Liver (tissue), 9 donors: Measurements from ENCODE around the gene CATSPERB. TPM values are rescaled to one million over a fixed set of nuclear protein-coding genes. Genes with fewer than 3 reads are reported as not detected.
"Not testable (repeated sequence)": the region's sequence is repeated elsewhere in the genome, so short reads cannot be mapped to it uniquely, and the experiment has no call there.

ENCODE experiments used
- DNase-seq: peaks from one replicate; pipeline ENCODE4 v3.0.0-alpha.2; 2017; ENCODE audit warnings: low spot score
- H3K27ac ChIP-seq, 2 donors: one replicate each; pipeline ENCODE4 v1.7.0; 2013; ENCODE audit warnings: inconsistent platforms in 2 of 2, low read length in 2 of 2, control low read depth in 1 of 2, low read depth in 1 of 2, mild to moderate bottlenecking in 1 of 2
- H3K27me3 ChIP-seq, 4 donors: one replicate each; pipeline versions ENCODE4 v1.6.1 to v1.7.0; 2013; ENCODE audit warnings: low read length in 3 of 4, inconsistent platforms in 1 of 4, mild to moderate bottlenecking in 1 of 4, moderate library complexity in 1 of 4; ENCODE audit not compliant: control insufficient read depth in 4 of 4, insufficient read depth in 4 of 4
- H3K36me3 ChIP-seq, 4 donors: one replicate each; pipeline versions ENCODE4 v1.6.1 to v1.7.0; 2013; ENCODE audit warnings: low read length in 3 of 4, mild to moderate bottlenecking in 3 of 4, low read depth in 1 of 4, moderate library complexity in 1 of 4; ENCODE audit not compliant: control insufficient read depth in 4 of 4, insufficient read depth in 3 of 4
- H3K4me1 ChIP-seq, 4 donors: one replicate each; pipeline versions ENCODE4 v1.6.1 to v1.7.0; 2013; ENCODE audit warnings: low read length in 3 of 4, mild to moderate bottlenecking in 3 of 4, moderate library complexity in 1 of 4; ENCODE audit not compliant: control insufficient read depth in 4 of 4, insufficient read depth in 4 of 4
- H3K4me3 ChIP-seq, 3 donors: one replicate each; pipeline versions ENCODE4 v1.6.1 to v1.7.0; 2013; ENCODE audit warnings: low read length in 3 of 3, control low read depth in 1 of 3, low read depth in 1 of 3, mild to moderate bottlenecking in 1 of 3
- H3K9ac ChIP-seq, 2 donors: one replicate each; pipeline ENCODE4 v1.7.0; 2013; ENCODE audit warnings: low read length in 2 of 2, mild to moderate bottlenecking in 2 of 2, moderate library complexity in 2 of 2, control low read depth in 1 of 2, low read depth in 1 of 2
- H3K9me3 ChIP-seq, 4 donors: one replicate each; pipeline versions ENCODE4 v1.6.1 to v1.7.0; 2013; ENCODE audit warnings: low read length in 3 of 4; ENCODE audit not compliant: control insufficient read depth in 4 of 4
- FOXA2 ChIP-seq: IDR thresholded peaks from 2 replicates; pipeline ENCODE4 v1.6.1; 2016; ENCODE audit warnings: antibody characterized with exemption
- GABPA ChIP-seq, 2 donors: IDR thresholded peaks in 1 of 2; conservative IDR thresholded peaks in 1 of 2; 2 replicates each; pipeline ENCODE4 v1.6.1; 2016; ENCODE audit warnings: antibody characterized with exemption in 2 of 2, mild to moderate bottlenecking in 1 of 2, moderate library complexity in 1 of 2
- HNF4A ChIP-seq, 2 donors: conservative IDR thresholded peaks; 2 replicates each; pipeline ENCODE4 v1.6.1; 2016; ENCODE audit warnings: antibody characterized with exemption in 2 of 2, mild to moderate bottlenecking in 2 of 2
- HNF4G ChIP-seq: IDR thresholded peaks from 2 replicates; pipeline ENCODE4 v1.6.1; 2016; ENCODE audit warnings: antibody characterized with exemption
- JUND ChIP-seq, 2 donors: IDR thresholded peaks; 2 replicates each; pipeline ENCODE4 v1.6.1; 2016; ENCODE audit warnings: antibody characterized with exemption in 2 of 2
- NR2F2 ChIP-seq: IDR thresholded peaks from 2 replicates; pipeline ENCODE4 v1.6.1; 2016; ENCODE audit warnings: antibody characterized with exemption
- RAD21 ChIP-seq, 2 donors: IDR thresholded peaks; 2 replicates each; pipeline ENCODE4 v1.6.1; 2016; ENCODE audit warnings: antibody characterized with exemption in 2 of 2, mild to moderate bottlenecking in 2 of 2
- REST ChIP-seq: IDR thresholded peaks from 2 replicates; pipeline ENCODE4 v1.6.1; 2016; ENCODE audit warnings: antibody characterized with exemption, mild to moderate bottlenecking
- RXRA ChIP-seq, 2 donors: IDR thresholded peaks; 2 replicates each; pipeline ENCODE4 v1.6.1; 2017 to 2018; ENCODE audit warnings: antibody characterized with exemption in 2 of 2, mild to moderate bottlenecking in 1 of 2
- SP1 ChIP-seq: IDR thresholded peaks from 2 replicates; pipeline ENCODE4 v1.6.1; 2018; ENCODE audit warnings: antibody characterized with exemption, mild to moderate bottlenecking
- TAF1 ChIP-seq: conservative IDR thresholded peaks from 2 replicates; pipeline ENCODE4 v1.6.1; 2016; ENCODE audit warnings: antibody characterized with exemption, mild to moderate bottlenecking
- YY1 ChIP-seq: IDR thresholded peaks from 2 replicates; pipeline ENCODE4 v1.6.1; 2016; ENCODE audit warnings: antibody characterized with exemption, mild to moderate bottlenecking
- WGBS: extraction: QIAGEN DNeasy Blood & Tissue Kit; methylation state at CpG from one replicate; pipeline ENCODE4 v1.1.7; 2013; 5-methylcytosine and 5-hydroxymethylcytosine counted together
- polyA plus RNA-seq, 2 donors: library from polyadenylated mRNA; stranded (reverse) in 1 of 2; unstranded in 1 of 2; fragments of 200-250 nt in 1 of 2; fragments of >200 nt in 1 of 2; fragmentation: Nextera tagmentation in 1 of 2; extraction: Ambion mirVana in 1 of 2; gene quantifications; one replicate each; pipeline versions ENCODE4 v1.2.1 to v1.2.3, GENCODE V29; 2013 to 2015
- total RNA-seq, 2 donors: library from RNA; depleted of rRNA; stranded (reverse); fragments of >200 nt; gene quantifications; one replicate each; pipeline ENCODE4 v1.2.3, GENCODE V29; 2014
- TF ChIP-seq, protein P1 (sequence below): IDR thresholded peaks from 2 replicates; pipeline ENCODE4 v1.6.1; 2016; ENCODE audit warnings: antibody characterized with exemption
- donor health status: healthy.
- donor health status: healthy.
- donor health status: healthy.
- donor health status: healthy.
- donor health status: healthy.

CATSPERB gene
- total and polyA plus RNA-seq, 4 donors: 0.01 to 0.59 (median 0.07) TPM; not detected in 1

- Histone ChIP-seq H3K36me3 (no peaks in the 10 kb centered on the region), H3K27ac (no peak overlapping the region), H3K4me1 (no peaks in the 10 kb centered on the region), H3K4me3 (no peak overlapping the region), H3K27me3 (no peaks in the 10 kb centered on the region), H3K9me3 (no peaks in the 10 kb centered on the region), H3K9ac (no peak overlapping the region)
- DNase-seq: no peak
- TF ChIP-seq JUND (IDR thresholded peaks at IDR 0.05) (no peak), HNF4A (conservative IDR thresholded peaks at IDR 0.05) (no peak), NR2F2 (no peak), FOXA2 (no peak), REST (no peak), RXRA (IDR thresholded peaks at IDR 0.05) (no peak), YY1 (no peak), TAF1 (no peak), SP1 (no peak)
- 84% methylated on average over 4 of the region's 4 CpGs for WGBS
Measured at GRCh38 chr14:91681893-91682563, 49.9 kb downstream of the CATSPERB start.

DNA sequence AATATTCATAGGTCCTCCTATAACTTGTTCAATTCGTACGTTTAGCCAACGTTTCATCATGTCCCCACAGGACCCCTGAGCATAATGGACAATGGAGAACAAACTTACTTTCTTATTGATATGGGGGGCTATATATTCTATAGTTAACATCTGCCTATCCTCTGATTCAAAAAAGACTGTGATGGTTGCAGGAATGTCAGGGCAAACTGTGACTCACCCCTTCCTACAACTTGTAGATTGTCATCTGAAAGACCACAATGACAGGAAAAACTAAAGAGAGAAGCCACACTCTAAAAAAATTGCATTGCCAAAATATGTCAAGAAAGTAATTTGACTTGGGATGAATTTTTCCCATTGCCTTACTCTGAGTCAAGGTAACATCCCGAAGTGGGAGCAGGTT, 50.8 kb downstream of the CATSPERB start:
- Histone ChIP-seq H3K4me1 (no peaks in the 10 kb centered on the region), H3K9me3 (no peaks in the 10 kb centered on the region), H3K27ac (no peak overlapping the region), H3K27me3 (no peaks in the 10 kb centered on the region), H3K4me3 (no peak overlapping the region), H3K9ac (no peak overlapping the region), H3K36me3 (no peaks in the 10 kb centered on the region)
- 73% methylated on average over 4 of the region's 4 CpGs for WGBS
- TF ChIP-seq FOXA2 (no peak), REST (no peak), RAD21 (IDR thresholded peaks at IDR 0.05) (no peak), HNF4G (no peak), JUND (IDR thresholded peaks at IDR 0.05) (no peak)
- no peak for DNase-seq

GRCh38 chr14:91679273-91679672, 52.6 kb downstream of the CATSPERB start:
- TF ChIP-seq, protein P1, sequence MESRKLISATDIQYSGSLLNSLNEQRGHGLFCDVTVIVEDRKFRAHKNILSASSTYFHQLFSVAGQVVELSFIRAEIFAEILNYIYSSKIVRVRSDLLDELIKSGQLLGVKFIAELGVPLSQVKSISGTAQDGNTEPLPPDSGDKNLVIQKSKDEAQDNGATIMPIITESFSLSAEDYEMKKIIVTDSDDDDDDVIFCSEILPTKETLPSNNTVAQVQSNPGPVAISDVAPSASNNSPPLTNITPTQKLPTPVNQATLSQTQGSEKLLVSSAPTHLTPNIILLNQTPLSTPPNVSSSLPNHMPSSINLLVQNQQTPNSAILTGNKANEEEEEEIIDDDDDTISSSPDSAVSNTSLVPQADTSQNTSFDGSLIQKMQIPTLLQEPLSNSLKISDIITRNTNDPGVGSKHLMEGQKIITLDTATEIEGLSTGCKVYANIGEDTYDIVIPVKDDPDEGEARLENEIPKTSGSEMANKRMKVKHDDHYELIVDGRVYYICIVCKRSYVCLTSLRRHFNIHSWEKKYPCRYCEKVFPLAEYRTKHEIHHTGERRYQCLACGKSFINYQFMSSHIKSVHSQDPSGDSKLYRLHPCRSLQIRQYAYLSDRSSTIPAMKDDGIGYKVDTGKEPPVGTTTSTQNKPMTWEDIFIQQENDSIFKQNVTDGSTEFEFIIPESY: no peak
- no peak for TF ChIP-seq NR2F2
- TF ChIP-seq GABPA (IDR thresholded peaks at IDR 0.05 in 1 of 2, conservative IDR thresholded peaks at IDR 0.05 in 1 of 2): no peak
- Histone ChIP-seq H3K27ac (no peak overlapping the region), H3K9me3 (no peaks in the 10 kb centered on the region), H3K36me3 (no peaks in the 10 kb centered on the region), H3K9ac (no peak overlapping the region), H3K4me3 (no peak overlapping the region), H3K4me1 (no peaks in the 10 kb centered on the region), H3K27me3 (no peaks in the 10 kb centered on the region)
- no peak for DNase-seq

DNA sequence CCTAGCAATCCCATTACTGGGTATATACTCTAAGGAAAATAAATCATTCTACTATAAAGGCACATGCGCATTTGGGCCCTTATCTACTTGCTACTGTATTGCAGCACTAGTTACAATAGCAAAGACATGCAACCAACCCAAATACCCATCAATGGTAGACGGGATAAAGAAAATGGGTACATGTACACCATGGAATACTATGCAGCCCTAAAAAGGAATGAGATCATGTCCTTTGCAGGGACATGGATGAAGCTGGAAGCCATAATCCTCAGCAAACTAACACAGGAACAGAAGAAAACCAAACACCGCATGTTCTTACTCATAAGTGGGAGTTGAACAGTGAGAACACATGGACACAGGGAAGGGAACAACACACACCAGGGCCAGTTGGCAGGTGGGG, 54.2 kb downstream of the CATSPERB start:
- H3K27ac ChIP-seq, H3K27me3 ChIP-seq, H3K4me1 ChIP-seq, DNase-seq, H3K9me3 ChIP-seq, H3K36me3 ChIP-seq, H3K4me3 ChIP-seq, H3K9ac ChIP-seq: not testable (repeated sequence)
- WGBS: 93% methylated on average over 3 of the region's 3 CpGs
